Measurements from ENCODE around the gene KRT71. TPM values are rescaled to one million over a fixed set of nuclear protein-coding genes. Genes with fewer than 3 reads are reported as not detected.
A peak's percentile ranks its signal among the peaks of the same experiment; 100 is the strongest.

KRT71 gene
- total RNA-seq, 1 donor from 2014 or later, result not detected

GRCh38 chr12:52540531-52540930 is 12.4 kb downstream of the KRT71 start:
- Mint-ChIP-seq H3K4me3 (no peak overlapping the region), H3K36me3 (no peaks in the 10 kb centered on the region), H3K9me3 (no peaks in the 10 kb centered on the region), H3K4me1 (peaks cover 24% of the 10 kb centered on the region), H3K27ac (no peak overlapping the region), H3K27me3 (ENCODE audit: low read depth) (peaks cover 4% of the 10 kb centered on the region)
- no peak for DNase-seq (ENCODE audit: low spot score in 2 of 2, unreplicated experiment in 2 of 2)
- TF ChIP-seq CTCF (IDR thresholded peaks at IDR 0.05; ENCODE audit: unreplicated experiment), result no peak

- H3K4me3 Mint-ChIP-seq, result no peak overlapping the region
- no peak overlapping the region for H3K27ac Mint-ChIP-seq
- no peak for TF ChIP-seq CTCF (IDR thresholded peaks at IDR 0.05; ENCODE audit: unreplicated experiment)
- no peaks in the 10 kb centered on the region for H3K27me3 Mint-ChIP-seq (ENCODE audit: low read depth)
- peaks cover 24% of the 10 kb centered on the region for H3K4me1 Mint-ChIP-seq
- H3K9me3 Mint-ChIP-seq, result no peaks in the 10 kb centered on the region
- DNase-seq (ENCODE audit: low spot score in 2 of 2, unreplicated experiment in 2 of 2), result no peak
- H3K36me3 Mint-ChIP-seq, result no peaks in the 10 kb centered on the region
Measured at GRCh38 chr12:52539821-52540173, 13.1 kb downstream of the KRT71 start.

DNA sequence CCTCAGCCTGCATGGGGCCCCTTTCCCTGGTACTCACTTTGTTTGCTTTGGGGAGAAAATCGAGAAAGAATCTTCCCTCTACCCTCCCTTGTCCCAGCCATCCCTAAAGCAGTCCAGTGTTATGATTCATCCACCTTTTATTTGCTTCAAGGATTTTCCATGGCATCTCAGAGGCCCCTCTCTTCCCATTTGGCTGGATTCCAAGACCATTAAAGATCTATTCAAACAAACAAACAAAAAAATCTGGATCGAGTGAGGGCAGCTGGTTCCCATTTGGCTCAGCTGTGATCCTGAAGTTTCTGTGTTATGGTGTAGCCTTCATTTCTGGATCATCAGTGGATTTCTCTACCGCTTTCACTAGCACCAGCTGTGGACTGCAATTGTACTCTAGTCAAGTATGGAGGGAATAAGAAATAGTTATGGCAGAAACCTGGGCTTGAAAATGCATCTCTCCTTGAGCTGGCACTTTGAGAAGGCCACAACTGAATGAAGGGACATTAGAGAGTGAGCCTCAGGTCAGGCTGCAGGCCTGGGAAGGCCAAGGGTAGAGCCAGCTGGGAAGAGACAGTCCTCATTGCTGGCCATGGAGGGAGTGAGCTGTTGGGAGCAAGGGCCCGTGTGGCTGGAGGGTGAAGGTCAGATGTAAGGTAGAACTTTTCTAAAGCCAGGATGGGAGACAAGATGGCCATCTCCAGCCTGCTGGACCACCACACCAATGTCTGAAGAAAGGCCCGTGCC is 13.7 kb downstream of the KRT71 start:
- H3K4me3 Mint-ChIP-seq, result no peak overlapping the region
- H3K27ac Mint-ChIP-seq, result peak overlapping the region; percentile 74
- H3K27me3 Mint-ChIP-seq (ENCODE audit: low read depth), result no peaks in the 10 kb centered on the region
- no peaks in the 10 kb centered on the region for H3K36me3 Mint-ChIP-seq
- DNase-seq (ENCODE audit: low spot score in 2 of 2, unreplicated experiment in 2 of 2), result no peak
- TF ChIP-seq CTCF (IDR thresholded peaks at IDR 0.05; ENCODE audit: unreplicated experiment), result no peak
- peaks cover 24% of the 10 kb centered on the region for H3K4me1 Mint-ChIP-seq
- H3K9me3 Mint-ChIP-seq, result no peaks in the 10 kb centered on the region

GRCh38 chr12:52537101-52537500 is 15.8 kb downstream of the KRT71 start:
- no peak for TF ChIP-seq CTCF (IDR thresholded peaks at IDR 0.05; ENCODE audit: unreplicated experiment)
- H3K4me1 Mint-ChIP-seq, result peaks cover 21% of the 10 kb centered on the region
- no peaks in the 10 kb centered on the region for H3K9me3 Mint-ChIP-seq
- no peaks in the 10 kb centered on the region for H3K36me3 Mint-ChIP-seq
- no peak for DNase-seq (ENCODE audit: low spot score in 2 of 2, unreplicated experiment in 2 of 2)
- H3K27me3 Mint-ChIP-seq (ENCODE audit: low read depth), result no peaks in the 10 kb centered on the region
- H3K27ac Mint-ChIP-seq, result no peak overlapping the region
- H3K4me3 Mint-ChIP-seq, result no peak overlapping the region

GRCh38 chr12:52535574-52535973 is 17.4 kb downstream of the KRT71 start:
- H3K4me3 Mint-ChIP-seq, result no peak overlapping the region
- DNase-seq (ENCODE audit: low spot score in 2 of 2, unreplicated experiment in 2 of 2), result no peak
- H3K9me3 Mint-ChIP-seq, result no peaks in the 10 kb centered on the region
- no peak for TF ChIP-seq CTCF (IDR thresholded peaks at IDR 0.05; ENCODE audit: unreplicated experiment)
- H3K4me1 Mint-ChIP-seq, result peaks cover 21% of the 10 kb centered on the region
- H3K36me3 Mint-ChIP-seq, result no peaks in the 10 kb centered on the region
- H3K27ac Mint-ChIP-seq, result no peak overlapping the region
- H3K27me3 Mint-ChIP-seq (ENCODE audit: low read depth), result no peaks in the 10 kb centered on the region
